K562 (cell line): ENCODE results near the gene DUSP5. TPM values are rescaled to one million over a fixed set of nuclear protein-coding genes. Genes with fewer than 3 reads are reported as not detected.

ENCODE experiments used
- ATAC-seq: fragments of 200-7000 bp; cut with Tn5 transposase; 3 replicates; pipeline ENCODE4 v1.9.1; 2020; ENCODE audit warnings: moderate library complexity
- BruUV-seq: library from RNA; stranded (reverse); fragments of 400-500 nt; replicated peaks from 2 replicates; lab custom pipeline; 2021; lab: Mats Ljungman, UMichigan
- CTCF ChIA-PET: fragments of 300-600 bp; formaldehyde crosslinking; extraction: SDS; loops from one replicate; lab custom pipeline; 2021; ENCODE audit warnings: low intra/inter-chr PET ratio; lab: Yijun Ruan, JAX
- POLR2A ChIA-PET: fragments of 300-600, 350-650 bp; sonication (Branson Sonifier 250); formaldehyde crosslinking; extraction: SDS; loops from one replicate; lab custom pipeline; 2021; ENCODE audit warnings: antibody characterized with exemption, inconsistent platforms; lab: Yijun Ruan, JAX
- DNase-seq, 4 experiments: peaks; one replicate each; pipeline versions ENCODE4 v3.0.0 to v3.0.0-alpha.2; 2011 to 2018; ENCODE audit warnings: low spot score in 3 of 4, mixed read lengths in 3 of 4; ENCODE audit errors: extremely low read depth in 1 of 4
- FAIRE-seq: peaks from 2 replicates; lab custom pipeline; 2011; peaks lifted over from hg19 to GRCh38; lab: Jason Lieb, UNC
- H2AFZ ChIP-seq: 2 replicates; pipeline ENCODE4 v1.6.0; 2011; ENCODE audit warnings: low read depth, low read length, control low read depth, inconsistent platforms
- H3K27ac ChIP-seq: fragments of 200-600 bp; 3 replicates; pipeline ENCODE4 v1.8.0; 2011; ENCODE audit warnings: low read depth, mild to moderate bottlenecking, control low read depth, inconsistent platforms, low read length, moderate library complexity, mixed read lengths; ENCODE audit errors: extremely low read depth
- H3K27me3 ChIP-seq, 2 experiments: fragments of 300-600 bp in 1 of 2; 2 replicates in 1 of 2; 3 replicates in 1 of 2; pipeline versions ENCODE4 v1.6.0 to v1.8.0; 2011; ENCODE audit warnings: inconsistent platforms in 2 of 2, low read length in 2 of 2, mild to moderate bottlenecking in 1 of 2, mixed read lengths in 1 of 2, moderate library complexity in 1 of 2; ENCODE audit not compliant: control insufficient read depth in 2 of 2, insufficient read depth in 2 of 2
- H3K36me3 ChIP-seq: fragments of 300-600 bp; 3 replicates; pipeline ENCODE4 v1.8.0; 2011; ENCODE audit warnings: mild to moderate bottlenecking, low read length, inconsistent platforms; ENCODE audit not compliant: control insufficient read depth, insufficient read depth
- H3K4me1 ChIP-seq, 2 experiments: fragments of 200-600 bp in 1 of 2; replicated peaks in 1 of 2; 2 replicates in 1 of 2; 3 replicates in 1 of 2; pipeline versions ENCODE4 v1.5.1 to v1.8.0; 2011; ENCODE audit warnings: inconsistent platforms in 2 of 2, low read length in 2 of 2, mild to moderate bottlenecking in 1 of 2, mixed read lengths in 1 of 2, moderate library complexity in 1 of 2; ENCODE audit not compliant: control insufficient read depth in 2 of 2, insufficient read depth in 2 of 2
- H3K4me2 ChIP-seq: 2 replicates; pipeline ENCODE4 v1.6.1; 2011; ENCODE audit warnings: low read length, control low read depth, inconsistent platforms, mixed read lengths; ENCODE audit not compliant: insufficient read depth
- H3K4me3 ChIP-seq: fragments of 200-600 bp; sonication (generic), shearing (Covaris generic); 2 replicates; pipeline ENCODE4 v1.5.1; 2016; ENCODE audit warnings: control low read depth, inconsistent platforms
- H3K79me2 ChIP-seq: fragments of 200-600 bp; 3 replicates; pipeline ENCODE4 v1.8.0; 2011; ENCODE audit warnings: low read length, inconsistent platforms; ENCODE audit not compliant: control insufficient read depth, insufficient read depth
- H3K9ac ChIP-seq, 2 experiments: 2 replicates each; pipeline versions ENCODE4 v1.6.0 to v1.6.1; 2011; ENCODE audit warnings: low read depth in 2 of 2, low read length in 2 of 2, control low read depth in 1 of 2, inconsistent platforms in 1 of 2, mild to moderate bottlenecking in 1 of 2, mixed read lengths in 1 of 2; ENCODE audit not compliant: insufficient read depth in 1 of 2
- H3K9me1 ChIP-seq: one replicate; pipeline ENCODE4 v1.6.0; 2011; ENCODE audit warnings: inconsistent platforms, mild to moderate bottlenecking, low read length, moderate library complexity; ENCODE audit not compliant: control insufficient read depth, insufficient read depth
- H3K9me3 ChIP-seq: replicated peaks from 2 replicates; pipeline ENCODE4 v1.5.1; 2011; ENCODE audit warnings: low read depth, low read length, inconsistent platforms; ENCODE audit not compliant: control insufficient read depth, insufficient read depth
- H4K20me1 ChIP-seq: replicated peaks from 2 replicates; pipeline ENCODE4 v1.6.1; 2011; ENCODE audit warnings: low read length, inconsistent platforms, mixed read lengths; ENCODE audit not compliant: control insufficient read depth, insufficient read depth
- ARNT ChIP-seq, 2 experiments: fragments of 450-650 bp; IDR thresholded peaks; 2 replicates each; pipeline ENCODE4 v1.6.1; 2016; ENCODE audit warnings: mild to moderate bottlenecking in 1 of 2
- NFXL1 ChIP-seq: fragments of 450-650 bp; formaldehyde crosslinking; IDR thresholded peaks from 2 replicates; pipeline ENCODE4 v1.4.0; 2021; ENCODE audit warnings: mild to moderate bottlenecking
- WGBS: fragments of 100-300 bp; shearing (Covaris generic); methylation state at CpG from one replicate; pipeline ENCODE4 v1.1.6; 2016; ENCODE audit warnings: low coverage, mixed read lengths; ENCODE audit not compliant: insufficient coverage; ENCODE audit errors: missing lambda C conversion rate; 5-methylcytosine and 5-hydroxymethylcytosine counted together
- in situ Hi-C: fragments of 300-500 bp; cut with MboI; formaldehyde crosslinking; loops from 4 replicates; pipeline ENCODE4 v1.15.0; 2018; ENCODE audit warnings: inconsistent platforms, mixed read lengths
- intact Hi-C: fragments of 100-400 bp; cut with micrococcal nuclease; formaldehyde crosslinking; loops from 2 replicates; pipeline ENCODE4 v1.14.2; 2022
- polyA plus RNA-seq, 8 experiments: library from polyadenylated mRNA; depleted of rRNA in 4 of 8; stranded (reverse) in 5 of 8; unstranded in 3 of 8; fragments of >200 nt; fragmentation: Nextera tagmentation in 2 of 8; fragmentation: Illumina TruSeq in 1 of 8; extraction: Ambion mirVana in 2 of 8; extraction: Trizol in 1 of 8; gene quantifications; 2 replicates each; pipeline versions ENCODE4 v1.2.1 to v1.2.3, GENCODE V29; 2011 to 2014; ENCODE audit warnings: inconsistent platforms in 1 of 8, missing spikeins in 1 of 8
- total RNA-seq, 7 experiments: library from RNA; depleted of rRNA in 6 of 7; stranded (reverse); fragments of >200 nt in 6 of 7; fragmentation: Illumina TruSeq in 2 of 7; extraction: Trizol in 2 of 7; gene quantifications; 2 replicates each; pipeline versions ENCODE4 v1.2.1 to v1.2.3, GENCODE V29; 2011 to 2021; ENCODE audit warnings: low replicate concordance in 1 of 7
- TF ChIP-seq, protein P1 (sequence below): fragments of 150-350 bp; conservative IDR thresholded peaks from 2 replicates; pipeline ENCODE4 v1.6.1; 2014; ENCODE audit warnings: low read length
- TF ChIP-seq, protein P2 (sequence below): sonication (generic); formaldehyde crosslinking; IDR thresholded peaks from 2 replicates; pipeline ENCODE4 v1.8.0; 2023; ENCODE audit warnings: missing genetic modification reagents, mild to moderate bottlenecking, borderline replicate concordance
- TF ChIP-seq, protein P3 (sequence below): fragments of 450-650 bp; IDR thresholded peaks from 2 replicates; pipeline ENCODE4 v1.7.1; 2018; ENCODE audit warnings: mild to moderate bottlenecking, low read depth; ENCODE audit not compliant: partially characterized antibody
- TF ChIP-seq, protein P4 (sequence below): sonication (generic); formaldehyde crosslinking; IDR thresholded peaks from 2 replicates; pipeline ENCODE4 v1.8.0; 2022; ENCODE audit warnings: missing genetic modification reagents, mild to moderate bottlenecking, borderline replicate concordance

DUSP5 gene
- total and polyA plus RNA-seq, 9 of the 15 experiments (the other 6 are each of a cell fraction or from before 2014, with no cell fraction given): 0.49 to 3.4 (median 2.0) TPM

DNA sequence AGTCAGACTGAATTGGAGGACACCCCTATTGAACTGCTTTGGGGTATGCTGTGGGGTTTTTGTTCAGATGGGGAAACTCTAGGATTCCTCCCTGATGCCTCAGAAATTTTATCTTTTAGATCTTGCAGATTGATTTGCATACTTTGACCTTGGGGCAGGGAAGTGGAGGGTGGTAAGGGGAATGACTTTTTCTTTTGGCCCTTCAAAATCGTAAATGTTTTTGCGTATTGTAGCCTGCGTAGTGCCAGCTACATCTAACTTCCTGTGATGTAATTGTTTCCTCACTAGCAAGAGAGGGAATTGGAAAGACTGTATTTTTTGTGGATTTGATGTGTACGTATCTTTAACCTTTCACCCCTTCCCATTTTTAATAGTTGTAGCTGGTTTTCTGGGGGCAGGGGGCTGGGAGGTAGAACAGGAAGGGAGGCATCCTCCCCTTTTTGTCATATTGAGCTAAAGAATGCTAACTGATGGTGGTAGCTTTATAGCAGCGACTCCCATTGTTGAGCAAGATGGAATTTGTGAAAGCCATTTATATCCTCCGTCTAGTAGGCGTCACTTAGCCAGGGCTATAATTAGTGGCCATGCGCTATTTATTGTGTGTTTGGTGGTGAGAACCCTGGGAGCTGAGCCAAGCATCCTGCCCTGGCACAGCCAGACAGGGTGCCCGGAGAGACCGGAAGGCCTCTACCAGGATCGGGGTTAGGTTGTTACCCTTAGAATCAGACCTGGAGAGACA is 11.3 kb downstream of the DUSP5 start:
- Histone ChIP-seq H3K9me3 (no peaks in the 10 kb centered on the region), H3K36me3 (peaks cover 18% of the 10 kb centered on the region; the same call in 1 of the 3 replicates), H3K9me1 (no peaks in the 10 kb centered on the region), H4K20me1 (no peaks in the 10 kb centered on the region), H3K4me3 (no peak overlapping the region), H3K9ac (no peak overlapping the region), H3K4me2 (no peak overlapping the region), H3K27ac (no peak overlapping the region), H3K79me2 (no peaks in the 10 kb centered on the region; the same call in 2 of the 3 replicates), H3K4me1 (peaks cover 3 to 18% of the 10 kb centered on the region in 2 experiments; a peak in 4 of 5 replicates), H3K27me3 (no peaks in the 10 kb centered on the region), H2AFZ (no peak overlapping the region)
- intact Hi-C loops (no loop called here), in situ Hi-C loops (no loop called here)
- DNase-seq: no peak
- no peak for FAIRE-seq
- CTCF ChIA-PET: no interaction called here
- 91% methylated on average over 7 of the region's 11 CpGs for WGBS
- POLR2A ChIA-PET: interaction anchor here (1.1 kb wide), 1 partner anchor 13 kb away, joined by 3 read pairs; no protein-coding TSS in a partner anchor
- BruUV-seq: no TSS peak
- ATAC-seq: no peak
- TF ChIP-seq, protein P1, sequence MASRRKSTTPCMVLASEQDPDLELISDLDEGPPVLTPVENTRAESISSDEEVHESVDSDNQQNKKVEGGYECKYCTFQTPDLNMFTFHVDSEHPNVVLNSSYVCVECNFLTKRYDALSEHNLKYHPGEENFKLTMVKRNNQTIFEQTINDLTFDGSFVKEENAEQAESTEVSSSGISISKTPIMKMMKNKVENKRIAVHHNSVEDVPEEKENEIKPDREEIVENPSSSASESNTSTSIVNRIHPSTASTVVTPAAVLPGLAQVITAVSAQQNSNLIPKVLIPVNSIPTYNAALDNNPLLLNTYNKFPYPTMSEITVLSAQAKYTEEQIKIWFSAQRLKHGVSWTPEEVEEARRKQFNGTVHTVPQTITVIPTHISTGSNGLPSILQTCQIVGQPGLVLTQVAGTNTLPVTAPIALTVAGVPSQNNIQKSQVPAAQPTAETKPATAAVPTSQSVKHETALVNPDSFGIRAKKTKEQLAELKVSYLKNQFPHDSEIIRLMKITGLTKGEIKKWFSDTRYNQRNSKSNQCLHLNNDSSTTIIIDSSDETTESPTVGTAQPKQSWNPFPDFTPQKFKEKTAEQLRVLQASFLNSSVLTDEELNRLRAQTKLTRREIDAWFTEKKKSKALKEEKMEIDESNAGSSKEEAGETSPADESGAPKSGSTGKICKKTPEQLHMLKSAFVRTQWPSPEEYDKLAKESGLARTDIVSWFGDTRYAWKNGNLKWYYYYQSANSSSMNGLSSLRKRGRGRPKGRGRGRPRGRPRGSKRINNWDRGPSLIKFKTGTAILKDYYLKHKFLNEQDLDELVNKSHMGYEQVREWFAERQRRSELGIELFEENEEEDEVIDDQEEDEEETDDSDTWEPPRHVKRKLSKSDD: no peak
- TF ChIP-seq ARNT (IDR thresholded peaks at IDR 0.05) (no peak), NFXL1 (CRISPR knock-in tag) (no peak)
- TF ChIP-seq, protein P2, sequence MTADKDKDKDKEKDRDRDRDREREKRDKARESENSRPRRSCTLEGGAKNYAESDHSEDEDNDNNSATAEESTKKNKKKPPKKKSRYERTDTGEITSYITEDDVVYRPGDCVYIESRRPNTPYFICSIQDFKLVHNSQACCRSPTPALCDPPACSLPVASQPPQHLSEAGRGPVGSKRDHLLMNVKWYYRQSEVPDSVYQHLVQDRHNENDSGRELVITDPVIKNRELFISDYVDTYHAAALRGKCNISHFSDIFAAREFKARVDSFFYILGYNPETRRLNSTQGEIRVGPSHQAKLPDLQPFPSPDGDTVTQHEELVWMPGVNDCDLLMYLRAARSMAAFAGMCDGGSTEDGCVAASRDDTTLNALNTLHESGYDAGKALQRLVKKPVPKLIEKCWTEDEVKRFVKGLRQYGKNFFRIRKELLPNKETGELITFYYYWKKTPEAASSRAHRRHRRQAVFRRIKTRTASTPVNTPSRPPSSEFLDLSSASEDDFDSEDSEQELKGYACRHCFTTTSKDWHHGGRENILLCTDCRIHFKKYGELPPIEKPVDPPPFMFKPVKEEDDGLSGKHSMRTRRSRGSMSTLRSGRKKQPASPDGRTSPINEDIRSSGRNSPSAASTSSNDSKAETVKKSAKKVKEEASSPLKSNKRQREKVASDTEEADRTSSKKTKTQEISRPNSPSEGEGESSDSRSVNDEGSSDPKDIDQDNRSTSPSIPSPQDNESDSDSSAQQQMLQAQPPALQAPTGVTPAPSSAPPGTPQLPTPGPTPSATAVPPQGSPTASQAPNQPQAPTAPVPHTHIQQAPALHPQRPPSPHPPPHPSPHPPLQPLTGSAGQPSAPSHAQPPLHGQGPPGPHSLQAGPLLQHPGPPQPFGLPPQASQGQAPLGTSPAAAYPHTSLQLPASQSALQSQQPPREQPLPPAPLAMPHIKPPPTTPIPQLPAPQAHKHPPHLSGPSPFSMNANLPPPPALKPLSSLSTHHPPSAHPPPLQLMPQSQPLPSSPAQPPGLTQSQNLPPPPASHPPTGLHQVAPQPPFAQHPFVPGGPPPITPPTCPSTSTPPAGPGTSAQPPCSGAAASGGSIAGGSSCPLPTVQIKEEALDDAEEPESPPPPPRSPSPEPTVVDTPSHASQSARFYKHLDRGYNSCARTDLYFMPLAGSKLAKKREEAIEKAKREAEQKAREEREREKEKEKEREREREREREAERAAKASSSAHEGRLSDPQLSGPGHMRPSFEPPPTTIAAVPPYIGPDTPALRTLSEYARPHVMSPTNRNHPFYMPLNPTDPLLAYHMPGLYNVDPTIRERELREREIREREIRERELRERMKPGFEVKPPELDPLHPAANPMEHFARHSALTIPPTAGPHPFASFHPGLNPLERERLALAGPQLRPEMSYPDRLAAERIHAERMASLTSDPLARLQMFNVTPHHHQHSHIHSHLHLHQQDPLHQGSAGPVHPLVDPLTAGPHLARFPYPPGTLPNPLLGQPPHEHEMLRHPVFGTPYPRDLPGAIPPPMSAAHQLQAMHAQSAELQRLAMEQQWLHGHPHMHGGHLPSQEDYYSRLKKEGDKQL (CRISPR knock-in tag): no peak
- TF ChIP-seq, protein P3, sequence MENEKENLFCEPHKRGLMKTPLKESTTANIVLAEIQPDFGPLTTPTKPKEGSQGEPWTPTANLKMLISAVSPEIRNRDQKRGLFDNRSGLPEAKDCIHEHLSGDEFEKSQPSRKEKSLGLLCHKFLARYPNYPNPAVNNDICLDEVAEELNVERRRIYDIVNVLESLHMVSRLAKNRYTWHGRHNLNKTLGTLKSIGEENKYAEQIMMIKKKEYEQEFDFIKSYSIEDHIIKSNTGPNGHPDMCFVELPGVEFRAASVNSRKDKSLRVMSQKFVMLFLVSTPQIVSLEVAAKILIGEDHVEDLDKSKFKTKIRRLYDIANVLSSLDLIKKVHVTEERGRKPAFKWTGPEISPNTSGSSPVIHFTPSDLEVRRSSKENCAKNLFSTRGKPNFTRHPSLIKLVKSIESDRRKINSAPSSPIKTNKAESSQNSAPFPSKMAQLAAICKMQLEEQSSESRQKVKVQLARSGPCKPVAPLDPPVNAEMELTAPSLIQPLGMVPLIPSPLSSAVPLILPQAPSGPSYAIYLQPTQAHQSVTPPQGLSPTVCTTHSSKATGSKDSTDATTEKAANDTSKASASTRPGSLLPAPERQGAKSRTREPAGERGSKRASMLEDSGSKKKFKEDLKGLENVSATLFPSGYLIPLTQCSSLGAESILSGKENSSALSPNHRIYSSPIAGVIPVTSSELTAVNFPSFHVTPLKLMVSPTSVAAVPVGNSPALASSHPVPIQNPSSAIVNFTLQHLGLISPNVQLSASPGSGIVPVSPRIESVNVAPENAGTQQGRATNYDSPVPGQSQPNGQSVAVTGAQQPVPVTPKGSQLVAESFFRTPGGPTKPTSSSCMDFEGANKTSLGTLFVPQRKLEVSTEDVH: no peak
- TF ChIP-seq, protein P4, sequence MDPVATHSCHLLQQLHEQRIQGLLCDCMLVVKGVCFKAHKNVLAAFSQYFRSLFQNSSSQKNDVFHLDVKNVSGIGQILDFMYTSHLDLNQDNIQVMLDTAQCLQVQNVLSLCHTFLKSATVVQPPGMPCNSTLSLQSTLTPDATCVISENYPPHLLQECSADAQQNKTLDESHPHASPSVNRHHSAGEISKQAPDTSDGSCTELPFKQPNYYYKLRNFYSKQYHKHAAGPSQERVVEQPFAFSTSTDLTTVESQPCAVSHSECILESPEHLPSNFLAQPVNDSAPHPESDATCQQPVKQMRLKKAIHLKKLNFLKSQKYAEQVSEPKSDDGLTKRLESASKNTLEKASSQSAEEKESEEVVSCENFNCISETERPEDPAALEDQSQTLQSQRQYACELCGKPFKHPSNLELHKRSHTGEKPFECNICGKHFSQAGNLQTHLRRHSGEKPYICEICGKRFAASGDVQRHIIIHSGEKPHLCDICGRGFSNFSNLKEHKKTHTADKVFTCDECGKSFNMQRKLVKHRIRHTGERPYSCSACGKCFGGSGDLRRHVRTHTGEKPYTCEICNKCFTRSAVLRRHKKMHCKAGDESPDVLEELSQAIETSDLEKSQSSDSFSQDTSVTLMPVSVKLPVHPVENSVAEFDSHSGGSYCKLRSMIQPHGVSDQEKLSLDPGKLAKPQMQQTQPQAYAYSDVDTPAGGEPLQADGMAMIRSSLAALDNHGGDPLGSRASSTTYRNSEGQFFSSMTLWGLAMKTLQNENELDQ (CRISPR knock-in tag): no peak
